Astrocyte (in vitro differentiated cells and primary cell): ENCODE measurements around the gene LTB4R. TPM values are rescaled to one million over a fixed set of nuclear protein-coding genes. Genes with fewer than 3 reads are reported as not detected.
A peak's percentile ranks its signal among the peaks of the same experiment; 100 is the strongest.

Source experiments
- DNase-seq: peaks from one replicate; pipeline ENCODE4 v3.0.0-alpha.2; 2010; ENCODE audit warnings: low read depth
- FAIRE-seq: peaks from 2 replicates; lab custom pipeline; 2011; peaks lifted over from hg19 to GRCh38; lab: Jason Lieb, UNC
- H2AFZ ChIP-seq: 2 replicates; pipeline ENCODE4 v1.6.0; 2012; ENCODE audit warnings: low read depth, low read length, inconsistent platforms
- H3K27ac ChIP-seq: 2 replicates; pipeline ENCODE4 v1.5.1; 2011; ENCODE audit warnings: low read depth, low read length, inconsistent platforms
- H3K27me3 ChIP-seq: 2 replicates; pipeline ENCODE4 v1.6.0; 2011; ENCODE audit warnings: low read length, inconsistent platforms; ENCODE audit not compliant: insufficient read depth
- H3K36me3 ChIP-seq: 2 replicates; pipeline ENCODE4 v1.5.1; 2011; ENCODE audit warnings: low read length, inconsistent platforms; ENCODE audit not compliant: insufficient read depth
- H3K4me1 ChIP-seq: 2 replicates; pipeline ENCODE4 v1.5.1; 2011; ENCODE audit warnings: low read length, inconsistent platforms; ENCODE audit not compliant: insufficient read depth
- H3K4me2 ChIP-seq: 2 replicates; pipeline ENCODE4 v1.6.0; 2012; ENCODE audit warnings: low read length, inconsistent platforms
- H3K4me3 ChIP-seq: 2 replicates; pipeline ENCODE4 v1.5.1; 2011; ENCODE audit warnings: low read depth, mild to moderate bottlenecking, low read length, inconsistent platforms; ENCODE audit not compliant: insufficient read depth
- H3K79me2 ChIP-seq: 2 replicates; pipeline ENCODE4 v1.6.0; 2012; ENCODE audit warnings: mild to moderate bottlenecking, low read length, inconsistent platforms; ENCODE audit not compliant: insufficient read depth
- H3K9ac ChIP-seq: 2 replicates; pipeline ENCODE4 v1.6.0; 2012; ENCODE audit warnings: mild to moderate bottlenecking, low read length, inconsistent platforms
- H3K9me3 ChIP-seq: 2 replicates; pipeline ENCODE4 v1.5.1; 2012; ENCODE audit warnings: low read depth, mild to moderate bottlenecking, low read length, inconsistent platforms; ENCODE audit not compliant: insufficient read depth
- H4K20me1 ChIP-seq: 2 replicates; pipeline ENCODE4 v1.6.0; 2012; ENCODE audit warnings: low read length, inconsistent platforms; ENCODE audit not compliant: insufficient read depth
- H3K27ac Mint-ChIP-seq: one replicate; pipeline ENCODE4 v1.8.0; 2021; ENCODE audit warnings: mild to moderate bottlenecking, mixed read lengths; ENCODE audit not compliant: unreplicated experiment
- H3K27me3 Mint-ChIP-seq: one replicate; pipeline ENCODE4 v1.8.0; 2021; ENCODE audit warnings: low read depth, mixed read lengths; ENCODE audit not compliant: unreplicated experiment
- H3K36me3 Mint-ChIP-seq: one replicate; pipeline ENCODE4 v1.8.0; 2021; ENCODE audit warnings: low read depth, mixed read lengths; ENCODE audit not compliant: unreplicated experiment
- H3K4me1 Mint-ChIP-seq: one replicate; pipeline ENCODE4 v1.8.0; 2021; ENCODE audit warnings: low read depth, mixed read lengths; ENCODE audit not compliant: unreplicated experiment
- H3K4me3 Mint-ChIP-seq: one replicate; pipeline ENCODE4 v1.8.0; 2021; ENCODE audit warnings: mild to moderate bottlenecking, moderate library complexity, mixed read lengths; ENCODE audit not compliant: unreplicated experiment
- H3K9me3 Mint-ChIP-seq: one replicate; pipeline ENCODE4 v1.8.0; 2021; ENCODE audit warnings: mild to moderate bottlenecking, mixed read lengths; ENCODE audit not compliant: unreplicated experiment
- CTCF ChIP-seq: IDR thresholded peaks from 2 replicates; pipeline ENCODE4 v1.5.1; 2011; ENCODE audit warnings: low read depth, mild to moderate bottlenecking, inconsistent platforms, low read length, moderate library complexity; ENCODE audit not compliant: insufficient read depth
- EZH2 ChIP-seq: IDR thresholded peaks from 2 replicates; pipeline ENCODE4 v1.6.1; 2012; ENCODE audit warnings: mild to moderate bottlenecking, low read length, inconsistent platforms; ENCODE audit not compliant: insufficient read depth
- total RNA-seq: library from RNA; stranded (reverse); gene quantifications from 2 replicates; pipeline ENCODE4 v1.2.1, GENCODE V29; 2021

LTB4R gene
- total RNA-seq, 1 donor from 2014 or later: 5.5 TPM

GRCh38 chr14:24307575-24308341 is 3.5 kb upstream of the LTB4R start, which contains the start of gene CIDEB:
Gene CIDEB (minus strand): TSS chr14:24307977. CDS start chr14:24307858, 119 bp downstream.
- Histone ChIP-seq H2AFZ (no peak within 1 kb of the TSS), H3K4me1 (peaks cover 16% of the 10 kb centered on the region), H4K20me1 (peaks cover 46% of the 10 kb centered on the region), H3K4me3 (no peak within 1 kb of the TSS), H3K4me2 (no peak within 1 kb of the TSS), H3K27ac (no peak within 1 kb of the TSS), H3K36me3 (peaks cover 34% of the 10 kb centered on the region), H3K79me2 (no peaks in the 10 kb centered on the region), H3K9ac (no peak within 1 kb of the TSS), H3K27me3 (no peaks in the 10 kb centered on the region), H3K9me3 (no peaks in the 10 kb centered on the region)
- peak; percentile 47 for FAIRE-seq
- TF ChIP-seq EZH2 (no peak), CTCF (peak; percentile 97)
- Mint-ChIP-seq H3K27me3 (no peaks in the 10 kb centered on the region), H3K4me3 (peak within 1 kb of the TSS; percentile 27), H3K27ac (no peak within 1 kb of the TSS), H3K36me3 (peaks cover 43% of the 10 kb centered on the region), H3K9me3 (no peaks in the 10 kb centered on the region), H3K4me1 (peaks cover 8% of the 10 kb centered on the region)
- no peak for DNase-seq

GRCh38 chr14:24308342-24309124 is 2.8 kb upstream of the LTB4R start:
- Histone ChIP-seq H3K4me1 (peaks cover 16% of the 10 kb centered on the region), H4K20me1 (peaks cover 48% of the 10 kb centered on the region), H3K27ac (no peak overlapping the region), H3K79me2 (no peaks in the 10 kb centered on the region), H3K27me3 (no peaks in the 10 kb centered on the region), H3K36me3 (peaks cover 30% of the 10 kb centered on the region), H3K9ac (no peak overlapping the region), H3K9me3 (no peaks in the 10 kb centered on the region), H3K4me3 (no peak overlapping the region), H3K4me2 (no peak overlapping the region), H2AFZ (no peak overlapping the region)
- no peak for TF ChIP-seq EZH2
- TF ChIP-seq CTCF: no peak
- Mint-ChIP-seq H3K9me3 (no peaks in the 10 kb centered on the region), H3K27ac (no peak overlapping the region), H3K27me3 (no peaks in the 10 kb centered on the region), H3K4me1 (peaks cover 8% of the 10 kb centered on the region), H3K36me3 (peaks cover 38% of the 10 kb centered on the region), H3K4me3 (no peak overlapping the region)
- DNase-seq (no peak), FAIRE-seq (no peak)
